Mesenchymal stem cell (in vitro differentiated cells and primary cell): ENCODE results near the gene WASL.
"Not testable (repeated sequence)": the region's sequence is repeated elsewhere in the genome, so short reads cannot be mapped to it uniquely, and the experiment has no call there.

Source experiments
- DNase-seq: peaks from one replicate; pipeline ENCODE4 v3.0.0-alpha.2; 2013
- H2AFZ ChIP-seq: one replicate; pipeline ENCODE4 v1.6.1; 2013; ENCODE audit warnings: low read depth, mild to moderate bottlenecking, control low read depth, inconsistent platforms, low read length, moderate library complexity
- H2AK5ac ChIP-seq: 2 replicates; pipeline ENCODE4 v1.6.1; 2013; ENCODE audit warnings: low read length, moderate library complexity, mild to moderate bottlenecking, inconsistent platforms; ENCODE audit not compliant: severe bottlenecking
- H2BK120ac ChIP-seq: one replicate; pipeline ENCODE4 v1.6.1; 2013; ENCODE audit warnings: low read depth, mild to moderate bottlenecking, inconsistent platforms, low read length, moderate library complexity
- H2BK12ac ChIP-seq, 2 experiments: one replicate each; pipeline ENCODE4 v1.6.1; 2013; ENCODE audit warnings: inconsistent platforms in 2 of 2, low read length in 2 of 2, mild to moderate bottlenecking in 2 of 2, moderate library complexity in 2 of 2, control low read depth in 1 of 2
- H2BK15ac ChIP-seq: one replicate; pipeline ENCODE4 v1.6.1; 2013; ENCODE audit warnings: mild to moderate bottlenecking, low read depth, inconsistent platforms; ENCODE audit not compliant: poor library complexity, severe bottlenecking
- H2BK5ac ChIP-seq: 2 replicates; pipeline ENCODE4 v1.6.1; 2013; ENCODE audit warnings: low read depth, mild to moderate bottlenecking, low read length, control low read depth, inconsistent platforms; ENCODE audit not compliant: poor library complexity, severe bottlenecking
- H3K14ac ChIP-seq, 2 experiments: one replicate each; pipeline ENCODE4 v1.6.1; 2013; ENCODE audit warnings: inconsistent platforms in 2 of 2, low read length in 2 of 2, control low read depth in 1 of 2, mild to moderate bottlenecking in 1 of 2, moderate library complexity in 1 of 2
- H3K18ac ChIP-seq, 2 experiments: one replicate each; pipeline ENCODE4 v1.6.1; 2013; ENCODE audit warnings: inconsistent platforms in 2 of 2, low read length in 2 of 2, control low read depth in 1 of 2, low read depth in 1 of 2, mild to moderate bottlenecking in 1 of 2
- H3K23ac ChIP-seq, 2 experiments: one replicate each; pipeline ENCODE4 v1.6.1; 2013; ENCODE audit warnings: inconsistent platforms in 2 of 2, low read length in 2 of 2, mild to moderate bottlenecking in 2 of 2, moderate library complexity in 2 of 2, control low read depth in 1 of 2
- H3K27ac ChIP-seq: 2 replicates; pipeline ENCODE4 v1.5.1; 2013; ENCODE audit warnings: mild to moderate bottlenecking, moderate library complexity, low read length, control low read depth, inconsistent platforms; ENCODE audit not compliant: poor library complexity, severe bottlenecking
- H3K27me3 ChIP-seq, 2 experiments: 2 replicates each; pipeline versions ENCODE4 v1.6.1 to v1.7.0; 2013; ENCODE audit warnings: low read length in 2 of 2, mild to moderate bottlenecking in 2 of 2, moderate library complexity in 2 of 2, control low read depth in 1 of 2, inconsistent platforms in 1 of 2; ENCODE audit not compliant: control insufficient read depth in 1 of 2, insufficient read depth in 1 of 2
- H3K36me3 ChIP-seq, 2 experiments: 2 replicates each; pipeline versions ENCODE4 v1.6.1 to v1.7.0; 2013; ENCODE audit warnings: low read length in 2 of 2, control low read depth in 1 of 2, inconsistent platforms in 1 of 2, low read depth in 1 of 2, mild to moderate bottlenecking in 1 of 2; ENCODE audit not compliant: insufficient read depth in 2 of 2, control insufficient read depth in 1 of 2
- H3K4ac ChIP-seq, 2 experiments: one replicate each; pipeline ENCODE4 v1.6.1; 2013; ENCODE audit warnings: inconsistent platforms in 2 of 2, low read length in 2 of 2, mild to moderate bottlenecking in 2 of 2, moderate library complexity in 2 of 2, control low read depth in 1 of 2, low read depth in 1 of 2
- H3K4me1 ChIP-seq: 2 replicates; pipeline ENCODE4 v1.6.1; 2013; ENCODE audit warnings: low read depth, low read length, control low read depth; ENCODE audit not compliant: control insufficient read depth, insufficient read depth
- H3K4me2 ChIP-seq: 2 replicates; pipeline ENCODE4 v1.6.1; 2013; ENCODE audit warnings: low read length, mild to moderate bottlenecking, inconsistent platforms; ENCODE audit not compliant: poor library complexity, severe bottlenecking
- H3K4me3 ChIP-seq, 2 experiments: 2 replicates each; pipeline versions ENCODE4 v1.5.1 to v1.7.0; 2013; ENCODE audit warnings: low read length in 2 of 2, mild to moderate bottlenecking in 2 of 2, control low read depth in 1 of 2, low read depth in 1 of 2; ENCODE audit not compliant: insufficient read depth in 1 of 2
- H3K79me1 ChIP-seq: replicated peaks from 2 replicates; pipeline ENCODE4 v1.6.1; 2013; ENCODE audit warnings: mild to moderate bottlenecking, control low read depth, low read length, inconsistent platforms; ENCODE audit not compliant: poor library complexity, severe bottlenecking
- H3K9ac ChIP-seq: 2 replicates; pipeline ENCODE4 v1.7.0; 2013; ENCODE audit warnings: mild to moderate bottlenecking, low read length, moderate library complexity
- H3K9me3 ChIP-seq: 2 replicates; pipeline ENCODE4 v1.7.0; 2013; ENCODE audit warnings: mild to moderate bottlenecking, low read length; ENCODE audit not compliant: control insufficient read depth
- H4K8ac ChIP-seq: one replicate; pipeline ENCODE4 v1.6.1; 2013; ENCODE audit warnings: inconsistent platforms, mild to moderate bottlenecking, low read length, moderate library complexity
- H4K91ac ChIP-seq: one replicate; pipeline ENCODE4 v1.6.1; 2013; ENCODE audit warnings: mild to moderate bottlenecking, low read length, inconsistent platforms
- WGBS: methylation state at CpG from one replicate; pipeline ENCODE4 v1.1.7; 2013; ENCODE audit warnings: mixed read lengths; 5-methylcytosine and 5-hydroxymethylcytosine counted together

Gene WASL

DNA sequence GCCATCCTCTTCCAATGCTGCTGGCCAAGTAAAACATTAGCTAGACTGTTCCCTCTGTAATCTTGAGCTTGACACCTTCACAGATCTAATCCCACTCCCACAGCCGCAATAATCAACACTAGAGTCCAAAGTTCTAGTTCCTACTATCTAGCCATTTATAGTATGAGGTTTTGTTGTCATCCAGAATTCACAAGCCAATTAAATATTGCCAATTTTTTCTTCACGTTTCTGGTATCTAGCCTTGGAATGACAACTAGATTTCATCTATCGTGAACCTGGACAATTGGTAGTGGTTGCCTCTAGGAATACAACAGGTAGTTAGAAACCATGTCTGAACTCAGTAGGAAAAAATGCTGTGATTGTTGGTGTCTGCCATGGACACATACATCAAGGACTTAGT is 10.4 kb downstream of the WASL start:
- Histone ChIP-seq H2BK15ac (no peak overlapping the region), H3K18ac (no peak overlapping the region), H3K79me1 (peaks cover 3% of the 10 kb centered on the region), H4K8ac (no peak overlapping the region), H3K4me2 (no peak overlapping the region), H4K91ac (no peak overlapping the region), H3K4ac (no peak overlapping the region), H3K36me3 (no peaks in the 10 kb centered on the region), H3K4me3 (no peak overlapping the region), H2BK12ac (no peak overlapping the region), H3K27ac (no peak overlapping the region), H3K9ac (no peak overlapping the region), H2BK120ac (no peak overlapping the region), H3K4me1 (peaks cover 6% of the 10 kb centered on the region), H3K9me3 (no peaks in the 10 kb centered on the region), H2BK5ac (no peak overlapping the region), H3K14ac (no peak overlapping the region), H2AFZ (no peak overlapping the region), H3K27me3 (no peaks in the 10 kb centered on the region), H3K23ac (no peak overlapping the region), H2AK5ac (no peak overlapping the region)
- 98% methylated on average over 3 of the region's 3 CpGs for WGBS
- no peak for DNase-seq

DNA sequence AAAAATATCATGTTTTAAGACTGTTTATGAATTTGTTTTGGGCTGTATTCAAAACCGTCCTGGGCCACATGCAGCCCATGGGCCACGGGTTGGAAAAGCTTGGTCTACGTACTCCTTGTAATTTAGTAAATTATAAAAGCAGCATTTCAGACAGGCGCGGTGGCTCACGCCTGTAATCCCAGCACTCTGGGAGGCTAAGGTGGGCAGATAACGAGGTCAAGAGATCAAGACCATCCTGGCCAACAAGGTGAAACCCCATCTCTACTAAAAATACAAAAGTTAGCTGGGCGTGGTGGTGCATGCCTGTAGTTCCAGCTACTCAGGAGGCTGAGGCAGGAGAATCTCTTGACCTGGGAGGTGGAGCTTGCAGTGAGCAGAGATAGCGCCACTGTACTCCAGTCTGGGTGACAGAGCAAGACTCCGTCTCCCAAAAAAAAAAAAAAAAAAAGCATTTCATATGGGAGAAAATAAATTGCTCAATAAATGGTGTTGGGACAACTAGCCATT is 11.6 kb downstream of the WASL start:
- H2AFZ ChIP-seq, H3K4ac ChIP-seq, DNase-seq, H2BK5ac ChIP-seq, H3K79me1 ChIP-seq, H2BK120ac ChIP-seq, H2AK5ac ChIP-seq, H3K4me3 ChIP-seq, H2BK12ac ChIP-seq, H3K14ac ChIP-seq, H4K8ac ChIP-seq, H3K9ac ChIP-seq, H3K27me3 ChIP-seq, H3K4me1 ChIP-seq, H3K18ac ChIP-seq, H2BK15ac ChIP-seq, H3K27ac ChIP-seq, H3K9me3 ChIP-seq, H4K91ac ChIP-seq, H3K36me3 ChIP-seq, H3K4me2 ChIP-seq, H3K23ac ChIP-seq: not testable (repeated sequence)
- WGBS: 100% methylated on average over 8 of the region's 10 CpGs

DNA sequence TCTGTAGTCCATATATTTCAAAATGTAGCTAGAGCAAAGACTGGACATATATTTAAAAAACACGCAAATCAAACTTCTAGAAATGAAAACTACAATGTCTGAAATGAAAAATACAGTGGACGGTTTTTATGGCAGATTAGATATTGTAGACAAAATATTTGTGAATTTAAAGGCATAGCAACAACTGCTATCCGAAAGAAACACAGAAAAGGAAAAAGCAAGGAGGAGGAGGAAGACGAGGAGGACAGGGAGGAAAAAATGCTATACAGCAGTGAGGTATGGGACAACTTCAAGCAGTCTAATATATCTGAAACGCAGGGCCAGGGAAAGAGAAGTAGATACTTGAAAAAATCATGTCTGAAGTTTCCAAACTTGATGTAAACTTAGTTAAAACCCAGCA is 13.3 kb downstream of the WASL start:
- H3K23ac ChIP-seq: no peak overlapping the region
- H3K18ac ChIP-seq: no peak overlapping the region
- no peaks in the 10 kb centered on the region for H3K9me3 ChIP-seq
- no peak overlapping the region for H4K91ac ChIP-seq
- H4K8ac ChIP-seq: no peak overlapping the region
- no peak overlapping the region for H3K9ac ChIP-seq
- H2BK15ac ChIP-seq: no peak overlapping the region
- peaks cover under 1% of the 10 kb centered on the region for H3K4me1 ChIP-seq
- no peak overlapping the region for H2BK120ac ChIP-seq
- no peaks in the 10 kb centered on the region for H3K27me3 ChIP-seq
- H2BK12ac ChIP-seq: no peak overlapping the region
- no peak overlapping the region for H3K14ac ChIP-seq
- no peak overlapping the region for H3K4me2 ChIP-seq
- H3K4ac ChIP-seq: no peak overlapping the region
- no peak overlapping the region for H2BK5ac ChIP-seq
- H3K4me3 ChIP-seq: no peak overlapping the region
- 93% methylated on average over 3 of the region's 5 CpGs for WGBS
- peaks cover under 1% of the 10 kb centered on the region for H3K79me1 ChIP-seq
- H2AFZ ChIP-seq: no peak overlapping the region
- no peak overlapping the region for H2AK5ac ChIP-seq
- no peaks in the 10 kb centered on the region for H3K36me3 ChIP-seq
- no peak overlapping the region for H3K27ac ChIP-seq
- DNase-seq: no peak

DNA sequence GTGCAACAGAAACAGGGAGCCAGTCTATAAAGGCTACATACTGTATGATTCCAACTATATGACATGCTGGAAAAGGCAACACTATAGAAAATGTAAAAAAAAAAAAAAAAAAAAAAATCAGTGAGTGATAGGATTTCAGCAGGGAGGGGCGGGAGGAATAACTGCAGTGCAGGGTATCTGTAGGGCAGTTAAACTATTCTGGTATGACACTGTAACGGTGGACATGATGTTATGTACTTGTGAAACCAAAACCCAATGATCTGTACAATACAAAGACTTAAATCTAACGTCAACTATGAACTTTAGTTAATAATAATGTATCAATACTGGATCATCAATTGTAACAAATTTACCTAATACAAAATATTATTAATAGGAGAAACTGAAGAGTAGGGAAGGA is 14.3 kb downstream of the WASL start:
- H3K23ac ChIP-seq: no peak overlapping the region
- no peak overlapping the region for H2BK12ac ChIP-seq
- no peak overlapping the region for H2BK15ac ChIP-seq
- H3K4me1 ChIP-seq: no peaks in the 10 kb centered on the region
- no peak overlapping the region for H2BK5ac ChIP-seq
- H3K79me1 ChIP-seq: no peaks in the 10 kb centered on the region
- no peak overlapping the region for H2AFZ ChIP-seq
- no peaks in the 10 kb centered on the region for H3K27me3 ChIP-seq
- no peak overlapping the region for H4K91ac ChIP-seq
- WGBS: no CpG with 5 or more reads among the region's 3 CpGs
- no peak overlapping the region for H3K27ac ChIP-seq
- H2BK120ac ChIP-seq: no peak overlapping the region
- H3K9me3 ChIP-seq: no peaks in the 10 kb centered on the region
- H3K14ac ChIP-seq: no peak overlapping the region
- H2AK5ac ChIP-seq: no peak overlapping the region
- no peak for DNase-seq
- no peak overlapping the region for H3K18ac ChIP-seq
- no peaks in the 10 kb centered on the region for H3K36me3 ChIP-seq
- no peak overlapping the region for H3K4ac ChIP-seq
- no peak overlapping the region for H3K4me3 ChIP-seq
- no peak overlapping the region for H4K8ac ChIP-seq
- H3K9ac ChIP-seq: no peak overlapping the region
- no peak overlapping the region for H3K4me2 ChIP-seq
